DLD1 (cell line): Measurements from ENCODE around the gene ATP6V0E1.
"Not testable (repeated sequence)": the region's sequence is repeated elsewhere in the genome, so short reads cannot be mapped to it uniquely, and the experiment has no call there.

ENCODE experiments used
- in situ Hi-C: cut with HindIII; loops from 2 replicates; pipeline ENCODE4 v1.10.0; 2017; ENCODE audit warnings: low sequenced_read_pairs

The ATP6V0E1 gene

GRCh38 chr5:173069671-173070070 lies 86.1 kb downstream of the ATP6V0E1 start:
- in situ Hi-C loops: no loop called here

GRCh38 chr5:173075137-173075843 lies 91.7 kb downstream of the ATP6V0E1 start:
- in situ Hi-C loops: no loop called here

- in situ Hi-C loops: no loop called here
Measured at GRCh38 chr5:173075970-173076369, 92.4 kb downstream of the ATP6V0E1 start.

- in situ Hi-C loops: not testable (repeated sequence)
Measured at GRCh38 chr5:173076471-173076870, 92.9 kb downstream of the ATP6V0E1 start.

GRCh38 chr5:173078878-173079277 lies 95.3 kb downstream of the ATP6V0E1 start:
- in situ Hi-C loops: no loop called here
